Breast epithelium (tissue), 4 donors: ENCODE data around the gene RNF8. TPM values are rescaled to one million over a fixed set of nuclear protein-coding genes. Genes with fewer than 3 reads are reported as not detected.
A peak's percentile ranks its signal among the peaks of the same experiment; 100 is the strongest.

ENCODE experiments used
- DNase-seq, 2 donors: peaks; one replicate each; pipeline ENCODE4 v3.0.0-alpha.2; 2019; ENCODE audit warnings: low spot score in 2 of 2
- H3K27ac ChIP-seq, 2 donors: fragments of 200-600 bp; sonication (generic) in 1 of 2; one replicate each; pipeline ENCODE4 v1.5.1; 2016 to 2019; ENCODE audit warnings: mild to moderate bottlenecking in 1 of 2
- H3K27me3 ChIP-seq, 2 donors: fragments of 200-600 bp; sonication (generic) in 1 of 2; one replicate each; pipeline versions ENCODE4 v1.5.1 to v1.6.0; 2017 to 2019; ENCODE audit warnings: control low read depth in 1 of 2, mild to moderate bottlenecking in 1 of 2
- H3K36me3 ChIP-seq: fragments of 200-600 bp; one replicate; pipeline ENCODE4 v1.5.1; 2019
- H3K4me1 ChIP-seq, 2 donors: fragments of 200-600 bp; sonication (generic); one replicate each; pipeline ENCODE4 v1.5.1; 2016 to 2019; ENCODE audit warnings: control low read depth in 1 of 2
- H3K4me3 ChIP-seq, 3 donors: fragments of 200-600 bp; sonication (generic); 1 replicate in 2 of 3; 2 replicates in 1 of 3; pipeline ENCODE4 v1.5.1; 2016 to 2019; ENCODE audit warnings: mild to moderate bottlenecking in 3 of 3, moderate library complexity in 2 of 3
- H3K9me3 ChIP-seq, 2 donors: fragments of 200-600 bp; sonication (generic) in 1 of 2; one replicate each; pipeline ENCODE4 v1.5.1; 2016 to 2019; ENCODE audit warnings: control low read depth in 1 of 2
- POLR2A ChIP-seq: fragments of 450-650 bp; IDR thresholded peaks from one replicate; pipeline ENCODE4 v1.6.1; 2016; ENCODE audit warnings: antibody characterized with exemption, mild to moderate bottlenecking, moderate library complexity
- POLR2AphosphoS5 ChIP-seq, 3 donors: sonication (generic); formaldehyde crosslinking; IDR thresholded peaks; one replicate each; pipeline ENCODE4 v1.6.1; 2017; ENCODE audit warnings: antibody characterized with exemption in 3 of 3
- intact Hi-C: fragments of 100-400 bp; cut with DNase I; formaldehyde crosslinking; loops from one replicate; pipeline ENCODE4 v1.15.1; 2023; ENCODE audit warnings: low total_unique reads
- total RNA-seq, 3 donors: library from RNA; depleted of rRNA; stranded (reverse); fragments of >200 nt; gene quantifications; one replicate each; pipeline ENCODE4 v1.1.0, GENCODE V29; 2016
- TF ChIP-seq, protein P1 (sequence below), 3 donors: fragments of 450-650 bp; IDR thresholded peaks; one replicate each; pipeline ENCODE4 v1.5.1; 2016 to 2017; ENCODE audit warnings: antibody characterized with exemption in 3 of 3, mild to moderate bottlenecking in 3 of 3, moderate library complexity in 3 of 3

RNF8 gene
- total RNA-seq, 3 donors from 2014 or later, result 7.8 to 16.0 (median 12.8) TPM

DNA sequence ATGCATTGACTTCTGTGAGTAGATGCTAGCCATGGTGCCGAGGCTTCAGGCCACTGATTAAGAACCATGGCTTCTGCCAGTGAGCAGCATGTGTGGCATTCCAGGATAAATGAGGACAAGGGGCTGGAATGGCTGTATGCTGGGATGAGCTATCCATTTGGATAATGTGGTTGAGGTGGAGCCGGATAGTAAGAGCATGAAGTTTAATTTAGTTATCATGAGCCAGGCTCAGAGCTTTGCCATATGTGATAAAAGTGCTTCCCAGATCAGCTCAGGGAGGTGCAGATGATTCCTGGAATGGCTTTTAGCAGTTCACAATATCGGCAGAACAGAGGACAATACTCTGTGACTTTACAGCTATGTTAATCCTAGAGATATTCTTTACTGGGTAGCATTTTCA lies 34.6 kb upstream of the RNF8 start:
- Histone ChIP-seq H3K27me3 (no peaks in the 10 kb centered on the region), H3K27ac (peak overlapping the region in 1 of 2 donors; percentile 48), H3K9me3 (no peaks in the 10 kb centered on the region), H3K4me3 (no peak overlapping the region), H3K36me3 (no peaks in the 10 kb centered on the region), H3K4me1 (no peaks in the 10 kb centered on the region)
- intact Hi-C loops, result no loop called here
- TF ChIP-seq POLR2AphosphoS5 (IDR thresholded peaks at IDR 0.05), result no peak
- TF ChIP-seq POLR2A, result no peak
- TF ChIP-seq, protein P1, sequence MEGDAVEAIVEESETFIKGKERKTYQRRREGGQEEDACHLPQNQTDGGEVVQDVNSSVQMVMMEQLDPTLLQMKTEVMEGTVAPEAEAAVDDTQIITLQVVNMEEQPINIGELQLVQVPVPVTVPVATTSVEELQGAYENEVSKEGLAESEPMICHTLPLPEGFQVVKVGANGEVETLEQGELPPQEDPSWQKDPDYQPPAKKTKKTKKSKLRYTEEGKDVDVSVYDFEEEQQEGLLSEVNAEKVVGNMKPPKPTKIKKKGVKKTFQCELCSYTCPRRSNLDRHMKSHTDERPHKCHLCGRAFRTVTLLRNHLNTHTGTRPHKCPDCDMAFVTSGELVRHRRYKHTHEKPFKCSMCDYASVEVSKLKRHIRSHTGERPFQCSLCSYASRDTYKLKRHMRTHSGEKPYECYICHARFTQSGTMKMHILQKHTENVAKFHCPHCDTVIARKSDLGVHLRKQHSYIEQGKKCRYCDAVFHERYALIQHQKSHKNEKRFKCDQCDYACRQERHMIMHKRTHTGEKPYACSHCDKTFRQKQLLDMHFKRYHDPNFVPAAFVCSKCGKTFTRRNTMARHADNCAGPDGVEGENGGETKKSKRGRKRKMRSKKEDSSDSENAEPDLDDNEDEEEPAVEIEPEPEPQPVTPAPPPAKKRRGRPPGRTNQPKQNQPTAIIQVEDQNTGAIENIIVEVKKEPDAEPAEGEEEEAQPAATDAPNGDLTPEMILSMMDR (IDR thresholded peaks at IDR 0.05), result no peak
- DNase-seq, result no peak

DNA sequence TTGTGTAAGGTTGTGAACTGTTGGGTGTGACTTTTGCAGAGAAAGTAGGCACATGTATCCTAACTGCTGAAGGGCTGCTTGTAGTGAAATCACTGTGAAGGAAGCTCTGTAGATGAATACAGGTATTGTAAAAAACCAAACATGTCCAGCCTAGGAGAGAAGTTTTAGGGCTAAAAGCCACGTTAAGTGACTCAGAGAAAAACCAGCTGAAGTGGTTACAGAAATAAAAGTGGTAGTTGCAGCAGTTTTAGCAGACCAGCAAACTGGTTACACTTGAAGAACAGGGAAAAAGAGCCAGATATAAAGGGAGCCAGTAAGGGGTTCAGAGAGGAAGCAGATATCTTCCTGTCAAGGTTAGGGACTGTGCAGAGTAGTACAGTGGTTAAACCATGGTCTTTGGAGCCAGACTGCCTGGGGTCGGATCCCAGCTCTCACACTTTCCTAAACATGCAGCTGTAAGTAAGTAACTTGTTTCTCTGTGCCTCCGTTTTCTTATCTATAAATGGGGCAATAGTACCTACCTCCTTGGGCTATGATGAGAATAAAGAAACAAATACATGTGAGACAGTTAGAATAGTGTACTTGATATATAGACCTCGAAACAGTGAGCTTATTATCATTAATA lies 33.8 kb upstream of the RNF8 start:
- no peak for TF ChIP-seq POLR2A
- no peak for TF ChIP-seq POLR2AphosphoS5 (IDR thresholded peaks at IDR 0.05)
- H3K4me1 ChIP-seq, result no peaks in the 10 kb centered on the region
- H3K36me3 ChIP-seq, result no peaks in the 10 kb centered on the region
- no peak overlapping the region for H3K4me3 ChIP-seq
- H3K27ac ChIP-seq, result peak overlapping the region; percentile 48 to 49
- DNase-seq, result no peak
- no peaks in the 10 kb centered on the region for H3K9me3 ChIP-seq
- no peaks in the 10 kb centered on the region for H3K27me3 ChIP-seq
- intact Hi-C loops, result loop anchor here (5.0 kb wide), 1 partner anchor 413 kb away; no protein-coding TSS in a partner anchor

DNA sequence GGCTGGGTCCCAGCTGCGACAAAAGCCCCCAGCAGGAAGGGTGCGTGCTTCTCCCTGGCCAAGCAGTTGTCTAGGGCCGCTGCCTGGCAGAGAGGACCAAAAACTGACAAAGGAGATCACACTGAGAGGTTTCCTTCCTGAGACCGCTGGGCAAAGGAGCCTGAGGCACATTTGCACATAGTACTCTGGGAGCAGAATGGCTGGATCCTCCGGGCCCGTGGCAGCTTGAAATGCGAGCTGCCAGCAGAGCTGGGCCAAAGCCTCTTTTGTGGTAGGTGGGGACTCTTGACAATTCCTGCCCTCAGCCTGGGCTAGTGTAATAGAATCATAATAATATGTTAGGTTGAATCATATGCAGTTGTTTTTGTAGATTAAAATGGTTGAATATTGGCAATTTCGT lies 33.1 kb upstream of the RNF8 start:
- H3K36me3 ChIP-seq, result no peaks in the 10 kb centered on the region

DNA sequence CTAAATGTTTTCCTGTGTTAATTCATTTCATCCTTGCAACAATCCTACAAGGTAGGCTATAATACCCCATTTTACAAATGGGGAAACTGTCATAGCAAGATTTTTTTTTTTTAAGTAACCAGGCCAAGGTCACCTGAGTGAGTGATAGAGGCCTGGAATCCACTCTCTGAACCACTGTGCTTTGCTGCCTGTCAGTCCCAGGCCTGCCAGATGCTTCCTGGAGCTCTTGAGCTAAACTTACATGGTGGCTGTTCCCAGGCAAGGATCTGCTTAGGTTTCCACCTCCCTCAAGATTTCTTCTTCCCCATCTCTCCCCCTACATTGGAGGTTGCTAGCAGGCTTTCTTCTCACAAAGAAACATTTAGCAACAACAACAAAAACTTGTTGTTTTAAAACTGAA lies 32.7 kb upstream of the RNF8 start:
- TF ChIP-seq POLR2AphosphoS5 (IDR thresholded peaks at IDR 0.05) (no peak), POLR2A (no peak)
- TF ChIP-seq, protein P1 (IDR thresholded peaks at IDR 0.05), result no peak
- DNase-seq, result no peak
- intact Hi-C loops, result loop anchor here (5.0 kb wide), 1 partner anchor 414 kb away; no protein-coding TSS in a partner anchor
- H3K4me1 ChIP-seq, result no peaks in the 10 kb centered on the region
- H3K9me3 ChIP-seq, result no peaks in the 10 kb centered on the region
- no peaks in the 10 kb centered on the region for H3K36me3 ChIP-seq
- peak overlapping the region in 1 of 2 donors; percentile 48 for H3K27ac ChIP-seq
- H3K27me3 ChIP-seq, result no peaks in the 10 kb centered on the region
- H3K4me3 ChIP-seq, result no peak overlapping the region

More for the DNA sequence above, 33.1 kb upstream of the RNF8 start:
- peak overlapping the region; percentile 48 to 49 for H3K27ac ChIP-seq
- no peaks in the 10 kb centered on the region for H3K27me3 ChIP-seq
- H3K9me3 ChIP-seq, result no peaks in the 10 kb centered on the region
- H3K4me3 ChIP-seq, result no peak overlapping the region
- H3K4me1 ChIP-seq, result no peaks in the 10 kb centered on the region
- no peak for DNase-seq
- no peak for TF ChIP-seq POLR2AphosphoS5 (IDR thresholded peaks at IDR 0.05)
- TF ChIP-seq POLR2A, result no peak
- TF ChIP-seq, protein P1 (IDR thresholded peaks at IDR 0.05), result no peak
- intact Hi-C loops, result loop anchor here (5.0 kb wide), 1 partner anchor 413 kb away; no protein-coding TSS in a partner anchor

DNA sequence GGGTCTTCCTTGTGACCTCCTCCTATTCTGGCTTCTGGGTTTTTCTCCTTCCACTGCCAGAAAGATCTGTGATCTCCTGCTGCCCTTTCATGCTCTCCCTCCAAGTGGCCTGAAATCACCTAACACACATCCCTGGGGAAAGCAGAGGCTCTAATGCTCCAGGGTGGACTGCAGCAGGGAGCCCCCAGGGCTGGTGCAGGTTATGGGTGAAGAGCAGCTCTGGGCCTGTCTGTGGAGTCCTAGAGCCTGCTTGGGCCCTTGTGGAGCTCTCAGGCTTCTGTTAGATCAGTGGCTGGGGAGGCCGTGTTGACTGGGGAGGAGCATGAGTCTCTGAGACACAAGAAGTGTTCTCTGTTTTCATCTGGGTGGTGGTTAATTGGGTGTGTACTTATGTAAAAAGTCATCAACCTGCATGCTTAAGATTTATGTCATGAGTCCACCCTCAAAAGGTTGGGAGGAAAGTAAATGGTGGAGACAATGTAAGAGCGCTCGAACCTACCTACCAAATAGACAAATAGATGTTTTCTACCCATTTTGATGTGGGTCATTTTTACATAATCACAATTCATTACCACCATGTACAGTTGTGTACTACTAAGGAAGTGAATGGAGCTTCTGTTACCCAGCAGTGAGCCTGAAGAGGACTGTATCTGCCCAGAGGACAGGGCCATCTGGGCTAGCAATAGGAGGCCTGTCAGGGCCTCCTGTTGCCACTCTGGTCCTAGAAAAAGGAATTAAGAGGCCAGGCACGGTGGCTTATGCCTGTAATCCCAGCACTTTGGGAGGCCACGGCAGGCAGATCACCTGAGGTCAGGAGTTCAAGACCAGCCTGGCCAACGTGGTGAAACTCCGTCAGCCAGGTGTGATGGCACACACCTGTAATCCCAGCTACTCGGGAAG lies 32.0 kb upstream of the RNF8 start:
- no peak for DNase-seq
- H3K4me3 ChIP-seq, result no peak overlapping the region
- H3K27ac ChIP-seq, result no peak overlapping the region
- no peaks in the 10 kb centered on the region for H3K4me1 ChIP-seq
- H3K36me3 ChIP-seq, result no peaks in the 10 kb centered on the region
- H3K27me3 ChIP-seq, result no peaks in the 10 kb centered on the region
- intact Hi-C loops, result loop anchor here (5.0 kb wide), 1 partner anchor 414 kb away; no protein-coding TSS in a partner anchor
- H3K9me3 ChIP-seq, result no peaks in the 10 kb centered on the region
- TF ChIP-seq POLR2A (no peak), POLR2AphosphoS5 (IDR thresholded peaks at IDR 0.05) (no peak)
- TF ChIP-seq, protein P1 (IDR thresholded peaks at IDR 0.05), result no peak
